ENCODE measurements around the gene RIN3.

- TF ChIP-seq, protein P1, sequence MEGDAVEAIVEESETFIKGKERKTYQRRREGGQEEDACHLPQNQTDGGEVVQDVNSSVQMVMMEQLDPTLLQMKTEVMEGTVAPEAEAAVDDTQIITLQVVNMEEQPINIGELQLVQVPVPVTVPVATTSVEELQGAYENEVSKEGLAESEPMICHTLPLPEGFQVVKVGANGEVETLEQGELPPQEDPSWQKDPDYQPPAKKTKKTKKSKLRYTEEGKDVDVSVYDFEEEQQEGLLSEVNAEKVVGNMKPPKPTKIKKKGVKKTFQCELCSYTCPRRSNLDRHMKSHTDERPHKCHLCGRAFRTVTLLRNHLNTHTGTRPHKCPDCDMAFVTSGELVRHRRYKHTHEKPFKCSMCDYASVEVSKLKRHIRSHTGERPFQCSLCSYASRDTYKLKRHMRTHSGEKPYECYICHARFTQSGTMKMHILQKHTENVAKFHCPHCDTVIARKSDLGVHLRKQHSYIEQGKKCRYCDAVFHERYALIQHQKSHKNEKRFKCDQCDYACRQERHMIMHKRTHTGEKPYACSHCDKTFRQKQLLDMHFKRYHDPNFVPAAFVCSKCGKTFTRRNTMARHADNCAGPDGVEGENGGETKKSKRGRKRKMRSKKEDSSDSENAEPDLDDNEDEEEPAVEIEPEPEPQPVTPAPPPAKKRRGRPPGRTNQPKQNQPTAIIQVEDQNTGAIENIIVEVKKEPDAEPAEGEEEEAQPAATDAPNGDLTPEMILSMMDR (IDR thresholded peaks at IDR 0.05), result no peak
- TF ChIP-seq POLR2A (IDR thresholded peaks at IDR 0.05), result no peak
Measured at GRCh38 chr14:92731622-92732115, 218.1 kb downstream of the RIN3 start.
